Measurements from ENCODE around the gene CHRNA9.
"Not testable (repeated sequence)": the region's sequence is repeated elsewhere in the genome, so short reads cannot be mapped to it uniquely, and the experiment has no call there.

CHRNA9 gene

DNA sequence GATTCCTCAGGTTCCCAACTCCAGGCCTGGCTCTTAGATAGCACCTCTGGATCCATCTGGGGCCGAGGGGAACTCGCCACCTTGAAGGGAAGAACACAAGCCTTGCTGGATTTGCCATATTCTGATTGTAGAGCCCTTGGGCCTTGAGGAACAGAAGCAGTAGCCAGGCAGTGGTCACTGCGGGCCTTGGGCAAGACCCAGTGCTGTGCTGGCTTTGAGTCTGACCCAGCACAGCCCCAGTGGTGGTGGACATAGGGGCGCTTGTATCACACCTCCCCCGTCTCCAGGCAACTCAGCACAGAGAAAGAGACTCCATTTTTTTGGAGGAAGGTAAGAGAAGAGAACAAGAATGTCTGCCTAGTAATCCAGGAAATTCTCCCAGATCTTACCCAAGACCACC is 45.5 kb downstream of the CHRNA9 start:
- DNase-seq (ENCODE audit: low read depth in 2 of 2), result no peak

DNA sequence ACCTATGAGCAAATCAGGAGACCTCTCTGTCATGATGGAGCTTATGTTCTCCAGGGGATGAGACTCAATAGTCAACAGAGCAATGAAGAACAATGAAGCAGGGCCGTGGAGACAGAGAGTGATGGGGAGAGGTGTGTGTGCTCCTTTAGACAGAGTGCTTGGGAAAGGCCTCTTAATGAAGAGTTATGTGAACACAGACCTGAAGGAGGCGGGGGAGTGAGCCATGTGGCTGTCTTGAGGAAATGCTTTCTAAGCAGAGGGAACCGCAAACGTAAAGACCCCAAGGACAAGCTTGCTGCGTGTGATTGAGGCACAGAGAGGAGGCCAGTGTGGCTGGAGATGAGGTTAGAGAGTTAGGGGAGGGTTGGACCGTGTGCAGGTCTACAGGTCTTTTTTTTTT is 53.1 kb downstream of the CHRNA9 start:
- DNase-seq (ENCODE audit: low read depth in 2 of 2), result no peak

DNA sequence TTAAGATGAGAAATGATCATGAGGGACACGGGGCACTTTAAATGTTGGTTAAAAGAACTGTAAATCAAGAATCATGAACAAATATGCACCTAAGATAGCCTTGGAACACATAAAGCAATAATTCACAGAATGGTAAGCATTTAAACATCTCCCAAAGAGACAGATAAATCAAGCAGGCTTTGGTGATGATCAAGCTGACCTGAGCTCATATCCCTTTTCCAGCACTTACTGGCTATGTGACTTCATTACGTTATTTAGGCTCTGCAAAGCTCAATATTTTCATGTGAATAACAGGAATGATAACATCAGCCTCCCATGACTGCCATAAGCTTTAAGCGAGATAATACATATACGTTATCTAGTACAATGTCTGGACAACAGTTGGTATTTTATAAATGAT is 54.9 kb downstream of the CHRNA9 start:
- no peak for DNase-seq (ENCODE audit: low read depth in 2 of 2)

DNA sequence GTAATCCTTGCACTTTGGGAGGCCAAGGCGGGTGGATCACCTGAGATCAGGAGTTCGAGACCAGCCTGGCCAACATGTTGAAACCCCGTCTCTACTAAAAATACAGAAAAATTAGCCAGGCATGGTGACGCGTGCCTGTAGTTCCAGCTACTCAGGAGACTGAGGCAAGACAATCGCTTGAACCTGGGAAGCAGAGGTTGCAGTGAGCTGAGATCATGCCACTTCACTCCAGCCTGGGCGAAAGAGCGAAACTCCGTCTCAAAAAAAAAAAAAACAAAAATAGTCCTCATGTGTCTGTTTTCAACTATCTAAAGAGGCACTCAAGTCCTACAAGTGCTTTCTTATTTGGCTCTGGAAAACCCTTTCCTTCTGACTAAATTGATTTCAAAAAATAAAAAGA is 57.1 kb downstream of the CHRNA9 start:
- not testable (repeated sequence) for DNase-seq (ENCODE audit: low read depth in 2 of 2)

DNA sequence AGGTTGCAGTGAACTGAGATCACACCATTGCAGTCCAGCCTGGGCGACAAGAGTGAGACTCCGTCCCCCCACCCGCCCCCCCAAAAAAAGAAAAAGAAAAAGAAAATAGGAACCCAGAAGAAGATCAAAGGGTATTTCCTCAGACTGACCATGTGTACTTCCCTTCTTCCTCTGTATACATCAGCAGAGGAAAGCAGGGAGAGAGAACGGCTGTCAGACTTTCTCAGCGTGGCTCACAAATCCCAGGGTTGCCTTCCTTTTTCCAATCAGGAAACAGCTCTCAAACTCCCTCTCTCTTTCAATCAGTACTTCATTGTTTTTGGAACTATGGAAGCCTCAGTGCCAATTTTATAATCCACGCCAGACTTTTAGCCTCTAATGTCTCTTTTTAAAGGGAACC is 59.1 kb downstream of the CHRNA9 start:
- no peak for DNase-seq (ENCODE audit: low read depth in 2 of 2)

DNA sequence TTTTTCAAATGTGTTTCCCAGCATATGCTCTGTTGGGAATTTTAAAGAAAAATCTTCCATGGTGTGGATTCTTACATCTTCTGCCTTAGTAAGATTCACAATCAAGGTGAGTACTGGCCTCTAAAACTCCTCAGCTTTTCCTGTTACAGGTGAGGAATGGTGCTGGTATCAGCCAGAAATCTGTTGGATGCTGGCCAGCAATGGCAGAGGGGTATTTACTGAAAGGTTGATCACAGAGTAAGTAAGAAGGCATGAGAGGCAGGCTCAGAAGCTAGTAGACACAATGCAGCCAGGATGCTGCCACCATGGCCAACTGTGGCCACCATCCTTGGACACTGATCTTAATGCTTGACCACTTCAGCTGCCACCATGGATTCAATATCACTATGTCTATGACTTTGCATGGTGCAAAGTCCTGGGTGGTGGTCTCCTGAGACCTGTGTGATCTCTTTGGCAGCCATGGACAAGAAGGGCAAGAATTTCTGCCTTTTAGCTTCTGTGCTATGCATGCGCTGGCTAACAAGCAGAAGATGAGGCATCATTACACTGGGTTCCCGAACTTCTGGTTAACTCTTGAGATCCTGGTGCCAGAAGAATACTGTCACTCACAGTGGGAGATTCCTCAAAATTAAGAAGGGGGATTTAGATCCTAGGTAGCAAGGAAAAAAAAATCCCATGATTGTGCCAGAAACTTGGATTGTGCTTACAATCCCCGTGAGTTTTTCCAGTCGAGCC is 60.2 kb downstream of the CHRNA9 start:
- DNase-seq (ENCODE audit: low read depth in 2 of 2), result no peak

DNA sequence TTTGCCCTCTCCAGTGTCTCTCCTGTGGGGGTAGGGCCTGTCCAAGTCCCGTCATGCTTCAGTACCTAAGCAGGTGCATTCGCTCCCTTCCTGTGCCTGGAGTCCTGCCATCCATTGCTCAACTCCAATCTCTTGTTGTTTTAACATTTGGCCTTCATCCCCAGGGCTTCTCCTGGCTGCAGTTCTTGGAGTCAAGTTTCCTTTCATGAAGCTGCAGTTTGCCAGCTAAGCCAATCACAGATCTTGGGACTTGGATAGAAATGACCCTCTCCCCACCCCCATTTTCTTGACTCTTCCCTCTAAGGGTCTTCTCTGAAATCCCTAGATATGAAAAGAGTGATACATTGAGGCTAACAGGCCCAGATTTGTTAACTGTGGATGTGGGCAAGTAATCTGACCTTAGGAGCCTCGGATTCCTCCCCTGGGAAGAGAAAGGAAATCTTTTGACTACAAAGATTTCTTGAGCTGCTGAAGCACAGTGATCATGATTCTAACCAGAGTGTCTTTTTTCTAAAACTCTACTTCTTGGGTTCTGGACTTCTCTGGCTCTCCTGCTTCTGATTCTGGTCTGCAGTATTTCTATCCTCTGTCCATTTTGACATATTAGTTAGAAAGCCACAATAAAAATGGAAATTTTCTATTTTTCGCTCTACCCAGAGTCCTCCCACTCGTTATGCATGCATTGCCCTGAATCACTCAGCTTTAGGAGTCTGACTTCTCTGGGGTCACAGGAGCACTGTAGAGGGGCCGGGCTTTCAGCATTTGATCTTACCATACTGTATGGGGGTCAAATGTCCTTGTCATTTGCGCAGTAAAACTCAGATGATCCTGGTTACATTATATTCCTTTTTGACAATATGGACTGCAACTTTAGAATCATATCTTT is 61.0 kb downstream of the CHRNA9 start:
- DNase-seq (ENCODE audit: low read depth in 2 of 2), result no peak

DNA sequence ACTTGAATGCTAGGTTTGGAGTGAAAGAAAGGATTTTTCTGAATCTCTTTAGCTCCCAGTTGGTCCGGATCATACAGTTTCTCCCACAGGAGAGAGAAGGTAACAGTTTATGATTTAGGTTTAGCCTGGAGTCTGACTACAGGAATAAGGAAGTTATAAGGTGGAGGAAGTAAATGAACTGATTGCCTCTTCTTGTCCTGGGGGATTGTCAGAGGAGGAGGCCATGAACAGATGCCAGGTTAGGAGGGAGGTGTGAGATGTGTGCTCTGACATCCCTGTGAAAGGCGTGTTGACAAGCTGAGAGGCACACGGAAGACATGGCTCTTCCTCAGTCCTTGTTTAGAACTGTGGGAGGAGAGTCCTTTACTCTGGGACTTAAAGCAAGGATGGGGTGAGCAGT is 64.4 kb downstream of the CHRNA9 start:
- DNase-seq (ENCODE audit: low read depth in 2 of 2), result no peak

DNA sequence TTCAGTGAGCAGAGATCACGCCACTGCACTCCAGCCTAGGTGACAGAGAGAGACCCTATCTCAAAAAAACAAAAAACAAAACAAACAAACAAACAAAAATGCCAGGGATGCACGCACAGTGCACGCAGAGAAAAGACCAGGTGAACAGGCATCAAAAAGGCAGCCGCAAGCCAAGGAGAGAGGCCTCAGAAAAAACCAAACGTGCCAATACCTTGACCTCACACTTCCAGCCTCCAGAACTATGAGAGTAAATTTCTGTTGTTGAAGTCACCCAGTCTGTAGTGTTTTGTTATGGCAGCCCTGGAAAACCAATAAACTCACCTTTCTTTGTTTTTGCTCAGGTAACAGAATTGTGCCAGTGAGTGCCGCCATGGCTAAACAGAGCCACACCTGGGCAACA is 66.0 kb downstream of the CHRNA9 start:
- no peak for DNase-seq (ENCODE audit: low read depth in 2 of 2)

DNA sequence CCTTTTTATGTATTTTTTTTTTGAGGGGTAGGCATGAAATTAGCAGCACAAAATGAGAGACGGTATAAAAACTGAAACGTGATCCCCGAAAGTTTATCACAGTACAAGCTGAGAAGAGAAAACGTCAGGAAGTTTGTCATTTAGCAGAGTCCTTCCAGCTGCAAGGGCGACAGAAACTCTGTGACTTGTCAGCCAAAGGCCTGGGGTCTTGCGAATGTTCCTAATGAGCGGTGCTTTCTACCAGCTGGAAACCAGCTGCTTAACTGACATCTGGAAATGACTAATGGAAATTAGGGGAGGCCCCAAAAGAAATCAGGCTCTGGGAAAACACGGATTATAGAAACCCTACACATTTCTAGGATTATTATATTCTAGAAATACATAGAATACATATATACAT is 66.5 kb downstream of the CHRNA9 start:
- DNase-seq (ENCODE audit: low read depth in 2 of 2), result no peak

DNA sequence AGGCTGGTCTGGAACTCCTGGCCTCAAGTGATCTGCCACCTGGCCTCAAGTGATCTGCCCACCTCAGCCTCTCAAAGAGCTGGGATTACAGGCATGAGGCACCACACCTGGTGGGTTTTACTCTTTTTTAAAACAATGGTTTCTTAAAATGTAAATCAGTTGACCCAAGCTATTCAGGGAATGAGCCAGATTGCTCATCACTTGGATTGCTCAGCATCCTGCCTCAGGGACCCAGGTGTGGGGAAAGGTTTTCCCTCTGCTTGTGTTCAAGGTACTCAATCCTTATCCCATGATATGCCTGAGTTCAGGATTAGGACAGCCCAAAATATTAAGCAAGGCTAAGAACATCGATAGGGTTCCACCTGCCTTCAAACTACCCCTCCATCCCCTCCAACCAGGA is 67.4 kb downstream of the CHRNA9 start:
- no peak for DNase-seq (ENCODE audit: low read depth in 2 of 2)

DNA sequence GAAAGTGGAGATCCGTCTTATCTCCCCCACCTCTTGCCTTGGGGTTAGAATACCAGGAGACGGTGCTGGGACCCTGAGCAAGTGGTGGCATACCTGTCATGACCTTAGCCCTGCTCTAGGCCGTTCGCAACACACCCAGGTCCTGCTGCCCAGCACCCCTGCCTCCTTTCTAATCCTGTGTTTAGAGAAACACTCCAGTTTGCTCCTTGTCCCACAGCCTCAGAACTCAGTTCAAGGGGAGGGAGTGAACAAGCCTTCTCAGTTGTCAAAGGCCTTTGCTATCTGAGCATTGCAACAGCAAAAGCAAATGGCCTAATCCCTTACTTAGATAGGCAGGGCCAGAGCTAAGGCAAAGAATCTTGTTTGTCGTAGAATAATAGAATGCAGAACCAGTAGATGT is 67.9 kb downstream of the CHRNA9 start:
- no peak for DNase-seq (ENCODE audit: low read depth in 2 of 2)

Data from activated CD8-positive, alpha-beta memory T cell treated with anti-CD3 and anti-CD28 coated beads for 4 hours (primary cell).